ENCODE measurements around the gene MRGPRD.

MRGPRD gene

GRCh38 chr11:68983801-68984200 is 3.0 kb upstream of the MRGPRD start:
- H3K9ac ChIP-seq (ENCODE audit: low read length in 5 of 5), result no peak overlapping the region
- H3K36me3 ChIP-seq (ENCODE audit: control insufficient read depth in 5 of 5, insufficient read depth in 5 of 5, low read length in 5 of 5), result no peaks in the 10 kb centered on the region
- no peak overlapping the region for H3K4me3 ChIP-seq (ENCODE audit: low read depth in 1 of 5, low read length in 5 of 5)
- peaks cover 4 to 14% (median 7%) of the 10 kb centered on the region in 5 donors for H3K27me3 ChIP-seq (ENCODE audit: control insufficient read depth in 5 of 5, insufficient read depth in 4 of 5, low read length in 5 of 5)
- H3K27ac ChIP-seq (ENCODE audit: low read depth, low read length), result no peak overlapping the region
- H3K4me1 ChIP-seq (ENCODE audit: control insufficient read depth in 5 of 5, insufficient read depth in 5 of 5, low read length in 5 of 5), result peaks cover 0 to 10% (median 6%) of the 10 kb centered on the region in 5 donors
- peaks cover 0 to 12% (median 4%) of the 10 kb centered on the region in 5 donors for H3K9me3 ChIP-seq (ENCODE audit: control insufficient read depth in 5 of 5, low read length in 5 of 5)

GRCh38 chr11:68982134-68982533 is 1.3 kb upstream of the MRGPRD start:
- Histone ChIP-seq H3K27ac (ENCODE audit: low read depth, low read length) (no peak overlapping the region), H3K36me3 (ENCODE audit: control insufficient read depth in 5 of 5, insufficient read depth in 5 of 5, low read length in 5 of 5) (no peaks in the 10 kb centered on the region), H3K27me3 (ENCODE audit: control insufficient read depth in 5 of 5, insufficient read depth in 4 of 5, low read length in 5 of 5) (peaks cover 5 to 23% (median 9%) of the 10 kb centered on the region in 5 donors), H3K4me3 (ENCODE audit: low read depth in 1 of 5, low read length in 5 of 5) (no peak overlapping the region), H3K9ac (ENCODE audit: low read length in 5 of 5) (no peak overlapping the region), H3K9me3 (ENCODE audit: control insufficient read depth in 5 of 5, low read length in 5 of 5) (peaks cover 0 to 12% (median 4%) of the 10 kb centered on the region in 5 donors), H3K4me1 (ENCODE audit: control insufficient read depth in 5 of 5, insufficient read depth in 5 of 5, low read length in 5 of 5) (peaks cover 0 to 26% (median 16%) of the 10 kb centered on the region in 5 donors)

DNA sequence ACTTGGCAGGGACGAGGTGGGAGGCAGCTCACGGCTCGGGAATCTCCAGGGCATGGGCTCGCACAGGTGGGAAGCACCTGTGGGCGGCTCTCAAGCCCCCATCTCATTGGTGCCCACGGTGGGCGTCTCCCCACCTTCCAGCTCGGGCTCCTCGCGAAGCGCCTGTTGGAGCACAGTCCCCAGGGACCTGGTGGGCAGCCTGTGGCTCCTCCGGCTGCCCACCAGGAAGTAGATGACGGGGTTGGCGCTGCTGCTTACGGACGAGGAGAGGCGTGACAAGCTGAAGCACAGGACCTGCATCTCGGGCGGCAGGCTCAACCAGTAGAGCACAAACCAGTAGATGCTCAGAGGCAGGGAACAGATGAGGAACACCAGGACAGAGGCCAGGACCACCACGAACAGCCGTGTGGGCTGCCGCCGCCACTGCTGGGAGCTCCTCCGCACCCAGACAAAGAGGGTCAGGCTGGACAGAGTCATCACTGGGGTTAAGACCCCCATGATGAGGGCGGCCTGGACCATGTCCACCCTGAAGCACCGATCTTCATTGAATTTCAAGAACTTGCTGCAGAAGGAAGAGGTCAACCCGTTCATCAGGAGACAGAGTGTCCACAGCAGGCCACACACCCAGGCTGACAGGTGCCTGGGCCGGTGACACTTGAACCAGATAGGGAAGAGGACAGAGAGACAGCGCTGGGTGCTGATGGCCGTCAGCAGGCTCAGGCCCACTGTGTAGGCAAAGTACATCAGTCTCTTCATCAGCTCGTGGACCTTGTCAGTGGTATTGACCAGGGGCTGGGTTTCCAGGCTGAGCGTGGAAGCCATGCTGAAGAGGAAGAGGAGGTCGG is 633 bp downstream of the MRGPRD start:
- Histone ChIP-seq H3K36me3 (ENCODE audit: control insufficient read depth in 5 of 5, insufficient read depth in 5 of 5, low read length in 5 of 5) (no peaks in the 10 kb centered on the region), H3K27me3 (ENCODE audit: control insufficient read depth in 5 of 5, insufficient read depth in 4 of 5, low read length in 5 of 5) (peaks cover 5 to 23% (median 9%) of the 10 kb centered on the region in 5 donors), H3K4me1 (ENCODE audit: control insufficient read depth in 5 of 5, insufficient read depth in 5 of 5, low read length in 5 of 5) (peaks cover 0 to 38% (median 16%) of the 10 kb centered on the region in 5 donors), H3K9ac (ENCODE audit: low read length in 5 of 5) (no peak overlapping the region), H3K4me3 (ENCODE audit: low read depth in 1 of 5, low read length in 5 of 5) (no peak overlapping the region), H3K27ac (ENCODE audit: low read depth, low read length) (no peak overlapping the region), H3K9me3 (ENCODE audit: control insufficient read depth in 5 of 5, low read length in 5 of 5) (peaks cover 0 to 6% (median 4%) of the 10 kb centered on the region in 5 donors)

DNA sequence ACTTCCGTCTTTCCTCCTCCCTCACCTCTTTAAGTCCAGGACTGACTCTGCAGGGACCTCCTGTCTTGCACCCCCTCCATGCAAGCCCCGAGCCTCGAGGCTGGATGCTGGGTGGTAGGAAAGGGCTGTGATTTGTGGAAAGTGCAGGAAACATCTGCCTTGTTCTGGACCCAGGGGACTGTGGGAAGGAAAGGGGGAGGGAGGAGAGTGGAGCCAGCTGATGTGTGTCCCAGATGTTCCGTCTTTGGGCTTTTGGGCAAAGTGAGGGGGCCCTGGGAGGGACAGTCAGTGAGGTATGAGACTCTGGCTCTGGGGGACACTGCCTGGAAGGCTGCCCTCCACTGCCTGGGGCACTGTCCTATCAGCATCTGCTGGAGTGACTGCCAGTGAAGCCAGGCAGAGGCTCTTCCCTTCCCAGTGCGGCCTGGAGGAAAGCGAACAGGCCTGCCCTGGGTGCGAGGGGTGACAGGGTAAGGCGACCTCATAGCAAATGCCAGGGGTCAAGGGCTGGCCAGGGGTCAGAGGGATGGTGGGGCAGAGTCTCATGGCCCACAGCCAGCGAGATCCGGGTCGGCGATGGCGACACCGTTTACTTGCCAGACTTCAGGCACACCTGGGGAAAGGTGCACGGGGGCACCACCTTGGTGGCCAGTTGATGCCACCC is 1.7 kb downstream of the MRGPRD start:
- Histone ChIP-seq H3K27me3 (ENCODE audit: control insufficient read depth in 5 of 5, insufficient read depth in 4 of 5, low read length in 5 of 5) (peaks cover 5 to 23% (median 9%) of the 10 kb centered on the region in 5 donors), H3K27ac (ENCODE audit: low read depth, low read length) (no peak overlapping the region), H3K9me3 (ENCODE audit: control insufficient read depth in 5 of 5, low read length in 5 of 5) (peaks cover 0 to 6% (median 4%) of the 10 kb centered on the region in 5 donors), H3K4me1 (ENCODE audit: control insufficient read depth in 5 of 5, insufficient read depth in 5 of 5, low read length in 5 of 5) (peaks cover 0 to 42% (median 16%) of the 10 kb centered on the region in 5 donors), H3K9ac (ENCODE audit: low read length in 5 of 5) (peak overlapping the region in 1 of 5 donors; percentile 51), H3K36me3 (ENCODE audit: control insufficient read depth in 5 of 5, insufficient read depth in 5 of 5, low read length in 5 of 5) (no peaks in the 10 kb centered on the region), H3K4me3 (ENCODE audit: low read depth in 1 of 5, low read length in 5 of 5) (peak overlapping the region in 1 of 5 donors; percentile 41)

- Histone ChIP-seq H3K9me3 (ENCODE audit: control insufficient read depth in 5 of 5, low read length in 5 of 5) (peaks cover 0 to 6% (median 4%) of the 10 kb centered on the region in 5 donors), H3K27ac (ENCODE audit: low read depth, low read length) (no peak overlapping the region), H3K9ac (ENCODE audit: low read length in 5 of 5) (peak overlapping the region in 1 of 5 donors; percentile 51), H3K36me3 (ENCODE audit: control insufficient read depth in 5 of 5, insufficient read depth in 5 of 5, low read length in 5 of 5) (no peaks in the 10 kb centered on the region), H3K27me3 (ENCODE audit: control insufficient read depth in 5 of 5, insufficient read depth in 4 of 5, low read length in 5 of 5) (peaks cover 5 to 23% (median 9%) of the 10 kb centered on the region in 5 donors), H3K4me3 (ENCODE audit: low read depth in 1 of 5, low read length in 5 of 5) (peak overlapping the region in 1 of 5 donors; percentile 41), H3K4me1 (ENCODE audit: control insufficient read depth in 5 of 5, insufficient read depth in 5 of 5, low read length in 5 of 5) (peaks cover 0 to 42% (median 16%) of the 10 kb centered on the region in 5 donors)
Measured at GRCh38 chr11:68978626-68978930, 2.2 kb downstream of the MRGPRD start.

DNA sequence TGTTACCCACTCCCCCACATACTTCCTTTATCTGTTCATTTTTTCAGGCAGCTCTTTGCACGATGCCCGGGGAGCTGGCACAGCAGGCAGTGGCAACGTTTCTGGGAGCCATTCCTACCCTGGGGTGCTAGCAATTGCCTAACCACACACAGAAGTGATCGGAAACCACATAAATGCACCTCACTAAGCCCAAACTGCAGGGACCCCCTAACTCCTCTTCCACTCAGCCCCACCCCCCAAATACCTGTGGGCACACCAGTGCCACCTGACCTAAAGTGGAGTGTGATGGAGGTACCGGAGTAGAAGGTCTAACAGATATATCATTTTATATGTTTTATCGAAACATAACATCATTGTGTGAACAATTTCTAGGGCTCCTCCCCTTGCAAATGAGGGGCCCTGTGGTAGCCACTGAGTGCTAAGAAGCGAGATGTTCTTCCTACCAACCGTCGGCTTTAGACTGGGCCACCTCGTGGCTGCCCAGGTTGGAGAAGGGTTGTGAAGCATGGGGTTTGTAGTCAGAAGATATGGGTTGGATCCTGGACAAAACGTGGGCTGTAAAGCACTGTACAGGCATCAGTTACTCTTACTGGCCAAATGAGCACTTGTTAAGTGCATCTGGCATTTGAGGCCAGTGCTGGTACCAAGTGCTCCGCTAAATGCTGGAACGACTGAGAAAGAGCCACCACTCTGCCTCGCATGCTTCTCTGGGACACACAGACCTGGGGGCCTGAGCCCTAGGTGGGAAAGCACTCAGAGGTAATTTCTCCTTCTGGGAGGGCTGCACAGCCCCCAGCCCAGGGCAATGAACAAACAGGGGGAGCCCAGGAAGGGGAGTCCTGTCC is 2.8 kb downstream of the MRGPRD start:
- Histone ChIP-seq H3K4me3 (ENCODE audit: low read depth in 1 of 5, low read length in 5 of 5) (no peak overlapping the region), H3K36me3 (ENCODE audit: control insufficient read depth in 5 of 5, insufficient read depth in 5 of 5, low read length in 5 of 5) (no peaks in the 10 kb centered on the region), H3K27ac (ENCODE audit: low read depth, low read length) (no peak overlapping the region), H3K27me3 (ENCODE audit: control insufficient read depth in 5 of 5, insufficient read depth in 4 of 5, low read length in 5 of 5) (peaks cover 5 to 23% (median 9%) of the 10 kb centered on the region in 5 donors), H3K9ac (ENCODE audit: low read length in 5 of 5) (no peak overlapping the region), H3K9me3 (ENCODE audit: control insufficient read depth in 5 of 5, low read length in 5 of 5) (peaks cover 0 to 6% (median 4%) of the 10 kb centered on the region in 5 donors), H3K4me1 (ENCODE audit: control insufficient read depth in 5 of 5, insufficient read depth in 5 of 5, low read length in 5 of 5) (peaks cover 0 to 42% (median 16%) of the 10 kb centered on the region in 5 donors)

DNA sequence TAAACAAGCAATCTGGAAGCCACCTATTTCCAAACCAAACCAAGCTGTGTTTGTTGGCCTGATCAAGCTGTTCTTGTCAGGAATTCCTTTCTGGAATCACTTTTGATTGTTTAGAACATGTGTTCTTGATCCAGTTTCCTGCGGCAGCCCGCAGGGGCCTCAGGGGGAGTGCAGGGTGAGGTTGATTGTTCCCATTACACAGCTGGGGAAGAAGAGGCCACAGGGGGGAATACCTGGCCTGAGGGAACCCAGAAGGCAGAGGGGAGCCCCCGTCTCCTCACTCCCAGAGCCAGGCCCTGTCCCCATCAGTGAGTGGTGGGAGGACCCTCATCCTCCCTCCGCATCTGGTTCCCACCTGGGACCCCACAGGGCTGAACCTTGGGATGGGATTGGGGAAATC is 4.2 kb downstream of the MRGPRD start:
- no peaks in the 10 kb centered on the region for H3K36me3 ChIP-seq (ENCODE audit: control insufficient read depth in 5 of 5, insufficient read depth in 5 of 5, low read length in 5 of 5)
- peaks cover 5 to 23% (median 9%) of the 10 kb centered on the region in 5 donors for H3K27me3 ChIP-seq (ENCODE audit: control insufficient read depth in 5 of 5, insufficient read depth in 4 of 5, low read length in 5 of 5)
- H3K4me3 ChIP-seq (ENCODE audit: low read depth in 1 of 5, low read length in 5 of 5), result no peak overlapping the region
- H3K27ac ChIP-seq (ENCODE audit: low read depth, low read length), result no peak overlapping the region
- peaks cover 0 to 42% (median 16%) of the 10 kb centered on the region in 5 donors for H3K4me1 ChIP-seq (ENCODE audit: control insufficient read depth in 5 of 5, insufficient read depth in 5 of 5, low read length in 5 of 5)
- no peaks in the 10 kb centered on the region for H3K9me3 ChIP-seq (ENCODE audit: control insufficient read depth in 5 of 5, low read length in 5 of 5)
- H3K9ac ChIP-seq (ENCODE audit: low read length in 5 of 5), result no peak overlapping the region

- no peak overlapping the region for H3K27ac ChIP-seq (ENCODE audit: low read depth, low read length)
- H3K9ac ChIP-seq (ENCODE audit: low read length in 5 of 5), result no peak overlapping the region
- peaks cover 0 to 42% (median 16%) of the 10 kb centered on the region in 5 donors for H3K4me1 ChIP-seq (ENCODE audit: control insufficient read depth in 5 of 5, insufficient read depth in 5 of 5, low read length in 5 of 5)
- no peaks in the 10 kb centered on the region for H3K36me3 ChIP-seq (ENCODE audit: control insufficient read depth in 5 of 5, insufficient read depth in 5 of 5, low read length in 5 of 5)
- H3K27me3 ChIP-seq (ENCODE audit: control insufficient read depth in 5 of 5, insufficient read depth in 4 of 5, low read length in 5 of 5), result peaks cover 5 to 28% (median 10%) of the 10 kb centered on the region in 5 donors
- no peak overlapping the region for H3K4me3 ChIP-seq (ENCODE audit: low read depth in 1 of 5, low read length in 5 of 5)
- no peaks in the 10 kb centered on the region for H3K9me3 ChIP-seq (ENCODE audit: control insufficient read depth in 5 of 5, low read length in 5 of 5)
Measured at GRCh38 chr11:68976095-68976494, 4.7 kb downstream of the MRGPRD start.

GRCh38 chr11:68974421-68975194 is 6.2 kb downstream of the MRGPRD start:
- Histone ChIP-seq H3K27ac (ENCODE audit: low read depth, low read length) (no peak overlapping the region), H3K9me3 (ENCODE audit: control insufficient read depth in 5 of 5, low read length in 5 of 5) (no peaks in the 10 kb centered on the region), H3K4me1 (ENCODE audit: control insufficient read depth in 5 of 5, insufficient read depth in 5 of 5, low read length in 5 of 5) (peaks cover 0 to 40% (median 16%) of the 10 kb centered on the region in 5 donors), H3K4me3 (ENCODE audit: low read depth in 1 of 5, low read length in 5 of 5) (no peak overlapping the region), H3K36me3 (ENCODE audit: control insufficient read depth in 5 of 5, insufficient read depth in 5 of 5, low read length in 5 of 5) (no peaks in the 10 kb centered on the region), H3K9ac (ENCODE audit: low read length in 5 of 5) (no peak overlapping the region), H3K27me3 (ENCODE audit: control insufficient read depth in 5 of 5, insufficient read depth in 4 of 5, low read length in 5 of 5) (peaks cover 0 to 27% (median 9%) of the 10 kb centered on the region in 5 donors)

All from subcutaneous abdominal adipose tissue (tissue), 5 donors.